ENCODE data around the gene SYNDIG1L. TPM values are rescaled to one million over a fixed set of nuclear protein-coding genes. Genes with fewer than 3 reads are reported as not detected.

Gene SYNDIG1L
- total and polyA plus RNA-seq, 2 of the 8 experiments (the other 6 are each of a cell fraction or from before 2014, with no cell fraction given): 3.0 to 3.2 TPM

DNA sequence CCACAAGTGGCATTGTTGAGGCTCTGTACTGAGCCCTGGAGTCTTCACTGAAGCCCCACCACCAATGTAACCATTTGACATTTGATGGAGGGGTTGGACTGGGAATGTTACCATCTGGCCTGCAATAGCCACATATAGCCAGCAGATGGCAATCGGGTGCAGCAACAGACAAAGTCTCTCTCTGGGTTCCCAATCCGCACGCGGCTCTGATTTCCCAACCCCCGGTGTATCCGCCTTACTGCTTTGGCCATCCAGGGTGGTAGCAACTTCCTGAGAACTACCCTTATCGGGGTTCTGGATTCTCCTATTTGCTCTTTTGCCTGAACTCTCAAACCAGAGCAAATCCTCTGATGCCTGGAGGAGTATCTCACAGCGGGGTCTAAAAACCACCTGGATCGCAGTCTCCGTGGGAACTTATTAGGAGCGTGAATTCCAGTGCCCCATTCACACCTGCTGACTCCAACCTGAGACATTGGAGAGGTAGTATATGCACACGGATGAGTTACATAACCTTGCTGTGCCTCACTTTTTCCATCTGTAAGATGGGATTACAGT is 63.6 kb downstream of the SYNDIG1L start (continued):
- TF ChIP-seq RXRA (IDR thresholded peaks at IDR 0.05; ENCODE audit: insufficient read depth, low read depth, low read length) (no peak), HDAC2 (IDR thresholded peaks at IDR 0.05; ENCODE audit: borderline replicate concordance in 1 of 2, low read depth in 2 of 2, low read length in 2 of 2) (0 out of 4 replicates have a peak, but pooled peaks have one; percentile 52 to 55), NRF1 (IDR thresholded peaks at IDR 0.05; ENCODE audit: low read depth, low read length) (no peak), SAP30 (IDR thresholded peaks at IDR 0.05; ENCODE audit: insufficient read depth, insufficient replicate concordance, low read length) (no peak), NANOG (IDR thresholded peaks at IDR 0.05; ENCODE audit: insufficient read depth, low read depth, low read length, poor library complexity, severe bottlenecking) (no peak), ZNF274 (IDR thresholded peaks at IDR 0.05; ENCODE audit: borderline replicate concordance, extremely low read depth, low read length) (no peak), SP4 (IDR thresholded peaks at IDR 0.05; ENCODE audit: low read length) (peak; percentile 82; the same call in 1 of the 2 replicates), KDM4A (IDR thresholded peaks at IDR 0.05; ENCODE audit: low read depth, low read length, severe bottlenecking) (no peak), EP300 (IDR thresholded peaks at IDR 0.05; ENCODE audit: borderline replicate concordance in 1 of 2, low read depth in 2 of 2, low read length in 2 of 2) (no peak; a peak in 1 of 3 replicates), RAD21 (IDR thresholded peaks at IDR 0.05 in 1 of 2, conservative IDR thresholded peaks at IDR 0.05 in 1 of 2; ENCODE audit: low read depth in 2 of 2, low read length in 2 of 2) (peak; percentile 96 to 97), RNF2 (IDR thresholded peaks at IDR 0.05; ENCODE audit: borderline replicate concordance, low read depth, low read length, missing control alignments, poor library complexity, severe bottlenecking) (no peak), POLR2A (IDR thresholded peaks at IDR 0.05; ENCODE audit: control extremely low read depth in 1 of 2, low read depth in 2 of 2, low read length in 2 of 2) (peak in 1 of 2 experiments; percentile 40; a peak in 1 of 3 replicates), ASH2L (IDR thresholded peaks at IDR 0.05; ENCODE audit: low read length) (peak; percentile 26), PHF8 (conservative IDR thresholded peaks at IDR 0.05; ENCODE audit: low read depth, low read length) (no peak), BRCA1 (IDR thresholded peaks at IDR 0.05; ENCODE audit: low read depth, low read length) (no peak), KDM1A (IDR thresholded peaks at IDR 0.05; ENCODE audit: borderline replicate concordance, low read length) (peak; percentile 82), SIN3A (conservative IDR thresholded peaks at IDR 0.05 in 1 of 2, IDR thresholded peaks at IDR 0.05 in 1 of 2; ENCODE audit: low read depth in 1 of 2, low read length in 2 of 2) (peak; percentile 89 to 95; a peak in 3 of 4 replicates), TAF7 (optimal IDR thresholded peaks at IDR 0.05; ENCODE audit: borderline replicate concordance, low read depth, low read length) (peak; percentile 71)
- TF ChIP-seq, protein P1, sequence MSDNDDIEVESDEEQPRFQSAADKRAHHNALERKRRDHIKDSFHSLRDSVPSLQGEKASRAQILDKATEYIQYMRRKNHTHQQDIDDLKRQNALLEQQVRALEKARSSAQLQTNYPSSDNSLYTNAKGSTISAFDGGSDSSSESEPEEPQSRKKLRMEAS (IDR thresholded peaks at IDR 0.05): peak; percentile 88
- TF ChIP-seq, protein P2, sequence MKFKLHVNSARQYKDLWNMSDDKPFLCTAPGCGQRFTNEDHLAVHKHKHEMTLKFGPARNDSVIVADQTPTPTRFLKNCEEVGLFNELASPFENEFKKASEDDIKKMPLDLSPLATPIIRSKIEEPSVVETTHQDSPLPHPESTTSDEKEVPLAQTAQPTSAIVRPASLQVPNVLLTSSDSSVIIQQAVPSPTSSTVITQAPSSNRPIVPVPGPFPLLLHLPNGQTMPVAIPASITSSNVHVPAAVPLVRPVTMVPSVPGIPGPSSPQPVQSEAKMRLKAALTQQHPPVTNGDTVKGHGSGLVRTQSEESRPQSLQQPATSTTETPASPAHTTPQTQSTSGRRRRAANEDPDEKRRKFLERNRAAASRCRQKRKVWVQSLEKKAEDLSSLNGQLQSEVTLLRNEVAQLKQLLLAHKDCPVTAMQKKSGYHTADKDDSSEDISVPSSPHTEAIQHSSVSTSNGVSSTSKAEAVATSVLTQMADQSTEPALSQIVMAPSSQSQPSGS (IDR thresholded peaks at IDR 0.05; ENCODE audit: low read length): 0 out of 2 replicates have a peak, but pooled peaks have one; percentile 58

Data from H1 (cell line).